GM23338 (cell line): Measurements from ENCODE around the gene NCCRP1. TPM values are rescaled to one million over a fixed set of nuclear protein-coding genes. Genes with fewer than 3 reads are reported as not detected.

Experiments used
- ATAC-seq: fragments of 200-7000 bp; cut with Tn5 transposase; 3 replicates; pipeline ENCODE4 v1.9.1; 2020
- DNase-seq: peaks from one replicate; pipeline ENCODE4 v3.0.0-alpha.2; 2015; ENCODE audit warnings: low spot score
- H2AFZ ChIP-seq: fragments of 200-600 bp; sonication (generic); 2 replicates; pipeline ENCODE4 v1.8.0; 2016; ENCODE audit warnings: antibody characterized with exemption, mild to moderate bottlenecking, moderate library complexity
- H3F3A ChIP-seq: fragments of 200-600 bp; sonication (generic); replicated peaks from 2 replicates; pipeline ENCODE4 v1.8.0; 2017; ENCODE audit warnings: antibody characterized with exemption, mixed run types, low read depth
- H3K27ac ChIP-seq: fragments of 200-600 bp; sonication (generic); 2 replicates; pipeline ENCODE4 v1.6.1; 2016; ENCODE audit warnings: low read depth
- H3K27me3 ChIP-seq: fragments of 200-600 bp; sonication (generic); 2 replicates; pipeline ENCODE4 v1.8.0; 2016; ENCODE audit warnings: mild to moderate bottlenecking, mixed run types, moderate library complexity; ENCODE audit not compliant: insufficient read depth
- H3K36me3 ChIP-seq: fragments of 200-600 bp; sonication (generic); 2 replicates; pipeline ENCODE4 v1.8.0; 2016; ENCODE audit warnings: mild to moderate bottlenecking; ENCODE audit not compliant: insufficient read depth
- H3K4me1 ChIP-seq: fragments of 200-600 bp; sonication (generic); 2 replicates; pipeline ENCODE4 v1.8.0; 2016; ENCODE audit warnings: mild to moderate bottlenecking, moderate library complexity; ENCODE audit not compliant: insufficient read depth
- H3K4me2 ChIP-seq: fragments of 200-600 bp; sonication (generic); 2 replicates; pipeline ENCODE4 v1.7.1; 2017; ENCODE audit warnings: mixed run types
- H3K4me3 ChIP-seq: fragments of 200-600 bp; sonication (generic); 2 replicates; pipeline ENCODE4 v1.6.1; 2016; ENCODE audit warnings: mixed run types
- H3K79me2 ChIP-seq: fragments of 200-600 bp; sonication (generic); replicated peaks from 2 replicates; pipeline ENCODE4 v1.8.0; 2017; ENCODE audit warnings: mild to moderate bottlenecking; ENCODE audit not compliant: insufficient read depth
- H3K9me2 ChIP-seq: fragments of 200-600 bp; sonication (generic); 2 replicates; pipeline ENCODE4 v1.8.0; 2017; ENCODE audit not compliant: insufficient read depth
- H4K20me1 ChIP-seq: fragments of 200-600 bp; sonication (generic); replicated peaks from 2 replicates; pipeline ENCODE4 v1.8.0; 2017; ENCODE audit warnings: mild to moderate bottlenecking; ENCODE audit not compliant: insufficient read depth
- H3K27ac Mint-ChIP-seq: 2 replicates; pipeline ENCODE4 v1.8.0; 2020; ENCODE audit warnings: inconsistent platforms, mild to moderate bottlenecking, moderate library complexity, mixed read lengths
- H3K27me3 Mint-ChIP-seq: 3 replicates; pipeline ENCODE4 v1.8.0; 2022; ENCODE audit warnings: low read depth, mild to moderate bottlenecking, moderate library complexity, mixed read lengths, inconsistent platforms; ENCODE audit not compliant: insufficient read depth, poor library complexity
- H3K36me3 Mint-ChIP-seq: 3 replicates; pipeline ENCODE4 v1.8.0; 2021; ENCODE audit warnings: low read depth, mild to moderate bottlenecking, inconsistent platforms, moderate library complexity, mixed read lengths
- H3K4me1 Mint-ChIP-seq: 3 replicates; pipeline ENCODE4 v1.8.0; 2020; ENCODE audit warnings: mild to moderate bottlenecking, inconsistent platforms, mixed read lengths
- H3K4me3 Mint-ChIP-seq: 3 replicates; pipeline ENCODE4 v1.8.0; 2021; ENCODE audit warnings: moderate library complexity, mild to moderate bottlenecking, inconsistent platforms, mixed read lengths
- H3K9me3 Mint-ChIP-seq: 3 replicates; pipeline ENCODE4 v1.8.0; 2020; ENCODE audit warnings: moderate library complexity, mild to moderate bottlenecking, inconsistent platforms, mixed read lengths
- CREB1 ChIP-seq: fragments of 250-450 bp; sonication (Bioruptor Pico); IDR thresholded peaks from 2 replicates; pipeline ENCODE4 v1.5.0; 2020; ENCODE audit warnings: low read depth, mild to moderate bottlenecking, moderate library complexity
- CTCF ChIP-seq, 2 experiments: fragments of 200-600 bp in 1 of 2; sonication (generic) in 1 of 2; conservative IDR thresholded peaks; 2 replicates each; pipeline versions ENCODE4 v1.5.1 to v1.6.1; 2016 to 2017; ENCODE audit warnings: antibody characterized with exemption in 2 of 2, low read depth in 2 of 2, mild to moderate bottlenecking in 2 of 2, moderate library complexity in 1 of 2
- ETS1 ChIP-seq: IDR thresholded peaks from 2 replicates; pipeline ENCODE4 v1.6.1; 2016; ENCODE audit warnings: antibody characterized with exemption
- EZH2 ChIP-seq: fragments of 200-600 bp; sonication (generic); IDR thresholded peaks from one replicate; pipeline ENCODE4 v1.8.0; 2017; ENCODE audit warnings: antibody characterized with exemption, mild to moderate bottlenecking, low read depth; ENCODE audit not compliant: unreplicated experiment
- EZH2phosphoT487 ChIP-seq: fragments of 200-600 bp; sonication (generic); IDR thresholded peaks from one replicate; pipeline ENCODE4 v1.8.1; 2018; ENCODE audit warnings: antibody characterized with exemption; ENCODE audit not compliant: unreplicated experiment
- JUNB ChIP-seq: IDR thresholded peaks from one replicate; pipeline ENCODE4 v1.6.1; 2016; ENCODE audit warnings: antibody characterized with exemption; ENCODE audit not compliant: unreplicated experiment
- POLR2AphosphoS5 ChIP-seq: IDR thresholded peaks from 2 replicates; pipeline ENCODE4 v1.6.1; 2016; ENCODE audit warnings: antibody characterized with exemption, low read depth
- REST ChIP-seq: IDR thresholded peaks from one replicate; pipeline ENCODE4 v1.6.1; 2018; ENCODE audit warnings: antibody characterized with exemption; ENCODE audit not compliant: unreplicated experiment
- STAT1 ChIP-seq: IDR thresholded peaks from one replicate; pipeline ENCODE4 v1.6.1; 2016; ENCODE audit warnings: antibody characterized with exemption; ENCODE audit not compliant: unreplicated experiment
- ZNF114 ChIP-seq: fragments of 250-450 bp; sonication (Bioruptor Pico); IDR thresholded peaks from 2 replicates; pipeline ENCODE4 v1.5.0; 2020; ENCODE audit warnings: mild to moderate bottlenecking, moderate library complexity
- ZNF331 ChIP-seq: fragments of 250-450 bp; sonication (Bioruptor Pico); IDR thresholded peaks from 2 replicates; pipeline ENCODE4 v1.5.0; 2020; ENCODE audit warnings: low read depth, mild to moderate bottlenecking, moderate library complexity
- ZNF462 ChIP-seq: fragments of 250-450 bp; sonication (Bioruptor Pico); IDR thresholded peaks from 2 replicates; pipeline ENCODE4 v1.5.0; 2020; ENCODE audit warnings: mild to moderate bottlenecking, moderate library complexity
- polyA plus RNA-seq: library from polyadenylated mRNA; unstranded; fragments of >200 nt; fragmentation: Nextera tagmentation; extraction: Ambion mirVana; gene quantifications from 2 replicates; pipeline ENCODE4 v1.2.1, GENCODE V29; 2016
- total RNA-seq: library from RNA; depleted of rRNA; stranded (reverse); fragments of >200 nt; shearing (Covaris generic); gene quantifications from 2 replicates; pipeline ENCODE4 v1.2.3, GENCODE V29; 2014

Gene NCCRP1
- total and polyA plus RNA-seq, 2 experiments from 2014 or later = 3.6 to 6.2 TPM

GRCh38 chr19:39180749-39181148, 16.0 kb upstream of the NCCRP1 start:
- H3K4me1 Mint-ChIP-seq = no peaks in the 10 kb centered on the region
- Histone ChIP-seq H2AFZ (no peak overlapping the region), H3K79me2 (no peaks in the 10 kb centered on the region), H4K20me1 (0 out of 2 replicates have a peak, but pooled peaks cover 2% of the 10 kb centered on the region), H3K4me2 (no peak overlapping the region), H3K27me3 (no peaks in the 10 kb centered on the region), H3F3A (no peaks in the 10 kb centered on the region), H3K9me2 (no peaks in the 10 kb centered on the region), H3K36me3 (no peaks in the 10 kb centered on the region; the same call in 1 of the 2 replicates), H3K4me3 (no peak overlapping the region), H3K4me1 (no peaks in the 10 kb centered on the region), H3K27ac (no peak overlapping the region; the same call in 1 of the 2 replicates)
- H3K27ac Mint-ChIP-seq = 0 out of 2 replicates have a peak overlapping the region, but pooled peaks have one; percentile 20
- H3K4me3 Mint-ChIP-seq = no peak overlapping the region
- H3K27me3 Mint-ChIP-seq = peaks cover 4% of the 10 kb centered on the region
- no peak for DNase-seq
- H3K9me3 Mint-ChIP-seq = no peaks in the 10 kb centered on the region
- H3K36me3 Mint-ChIP-seq = no peaks in the 10 kb centered on the region; the same call in 2 of the 3 replicates
- TF ChIP-seq EZH2phosphoT487 = no peak
- TF ChIP-seq ETS1 = no peak
- TF ChIP-seq EZH2 = no peak
- no peak for TF ChIP-seq STAT1
- no peak for TF ChIP-seq REST
- no peak for TF ChIP-seq CREB1 (CRISPR knock-in tag)
- no peak for TF ChIP-seq ZNF331 (CRISPR knock-in tag)
- no peak for TF ChIP-seq ZNF114 (CRISPR knock-in tag)
- no peak for TF ChIP-seq CTCF (conservative IDR thresholded peaks at IDR 0.05; ENCODE audit: low read depth in 2 of 2)
- TF ChIP-seq ZNF462 (CRISPR knock-in tag) = no peak
- TF ChIP-seq JUNB = no peak
- no peak for TF ChIP-seq POLR2AphosphoS5
- ATAC-seq = no peak
